VCaP (cell line): ENCODE data around the gene HKDC1.
"Not testable (repeated sequence)": the region's sequence is repeated elsewhere in the genome, so short reads cannot be mapped to it uniquely, and the experiment has no call there.

Experiments used
- H3K27ac ChIP-seq: fragments of 450-650 bp; 2 replicates; pipeline ENCODE4 v1.5.1; 2017
- TF ChIP-seq, protein P1 (sequence below): fragments of 450-650 bp; conservative IDR thresholded peaks from 2 replicates; pipeline ENCODE4 v1.5.1; 2017; ENCODE audit warnings: mild to moderate bottlenecking, moderate library complexity

Gene HKDC1

DNA sequence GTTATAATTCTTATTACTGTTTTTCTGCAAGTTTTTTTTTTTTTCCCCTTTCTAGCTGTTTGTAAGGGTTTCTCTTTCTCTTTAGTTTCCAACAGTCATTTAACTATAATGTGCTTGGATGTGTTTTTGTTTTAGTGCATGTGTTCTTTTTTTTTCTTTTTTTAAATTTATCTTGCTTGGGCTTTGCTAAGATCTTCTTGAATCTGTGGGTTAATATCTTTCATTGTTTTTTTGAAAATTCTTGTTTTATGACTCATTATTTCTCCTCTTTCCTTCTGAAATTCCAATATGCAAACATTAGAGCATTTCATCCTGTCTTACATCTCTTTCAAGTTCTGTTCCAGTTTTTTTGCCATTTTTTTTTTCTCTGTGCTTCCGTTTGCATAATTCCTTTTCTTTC lies 52.5 kb downstream of the HKDC1 start:
- TF ChIP-seq, protein P1, sequence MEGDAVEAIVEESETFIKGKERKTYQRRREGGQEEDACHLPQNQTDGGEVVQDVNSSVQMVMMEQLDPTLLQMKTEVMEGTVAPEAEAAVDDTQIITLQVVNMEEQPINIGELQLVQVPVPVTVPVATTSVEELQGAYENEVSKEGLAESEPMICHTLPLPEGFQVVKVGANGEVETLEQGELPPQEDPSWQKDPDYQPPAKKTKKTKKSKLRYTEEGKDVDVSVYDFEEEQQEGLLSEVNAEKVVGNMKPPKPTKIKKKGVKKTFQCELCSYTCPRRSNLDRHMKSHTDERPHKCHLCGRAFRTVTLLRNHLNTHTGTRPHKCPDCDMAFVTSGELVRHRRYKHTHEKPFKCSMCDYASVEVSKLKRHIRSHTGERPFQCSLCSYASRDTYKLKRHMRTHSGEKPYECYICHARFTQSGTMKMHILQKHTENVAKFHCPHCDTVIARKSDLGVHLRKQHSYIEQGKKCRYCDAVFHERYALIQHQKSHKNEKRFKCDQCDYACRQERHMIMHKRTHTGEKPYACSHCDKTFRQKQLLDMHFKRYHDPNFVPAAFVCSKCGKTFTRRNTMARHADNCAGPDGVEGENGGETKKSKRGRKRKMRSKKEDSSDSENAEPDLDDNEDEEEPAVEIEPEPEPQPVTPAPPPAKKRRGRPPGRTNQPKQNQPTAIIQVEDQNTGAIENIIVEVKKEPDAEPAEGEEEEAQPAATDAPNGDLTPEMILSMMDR, result no peak
- no peak overlapping the region for H3K27ac ChIP-seq

DNA sequence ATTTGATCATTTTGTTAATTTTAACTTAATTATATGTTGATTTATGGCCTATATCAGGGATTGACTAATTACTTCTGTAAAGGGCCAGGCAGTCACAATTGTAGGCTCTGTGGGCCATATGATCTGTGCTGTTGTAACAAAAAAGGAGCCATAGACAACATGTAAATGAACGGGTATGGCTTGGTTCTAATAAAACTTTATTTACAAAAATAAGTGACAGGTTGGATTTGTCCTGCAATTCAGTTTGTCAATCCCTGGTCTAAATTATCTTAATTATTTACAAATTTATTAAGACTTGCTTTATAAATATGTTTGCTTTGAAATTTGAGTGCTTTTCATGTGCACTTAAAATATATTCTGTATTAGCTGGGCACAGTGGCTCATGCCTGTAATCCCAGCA lies 55.3 kb downstream of the HKDC1 start:
- H3K27ac ChIP-seq, result no peak overlapping the region
- TF ChIP-seq, protein P1, result no peak

DNA sequence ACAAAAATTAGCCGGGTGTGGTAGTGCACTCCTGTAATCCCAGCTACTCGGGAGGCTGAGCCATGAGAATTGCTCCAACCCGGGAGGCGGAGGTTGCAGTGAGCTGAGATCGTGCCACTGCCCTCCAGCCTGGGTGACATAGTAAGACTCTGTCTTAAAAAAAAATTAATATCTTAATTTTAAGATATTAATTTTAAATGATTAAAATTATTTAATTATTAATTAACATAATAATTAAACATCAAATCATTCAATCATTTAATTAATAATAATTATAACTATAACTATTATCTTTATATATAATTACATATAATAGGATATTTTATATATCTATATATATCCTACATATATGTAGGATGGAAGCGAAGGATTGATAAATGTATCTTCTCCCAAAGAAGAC lies 56.4 kb downstream of the HKDC1 start:
- TF ChIP-seq, protein P1, result no peak
- H3K27ac ChIP-seq, result no peak overlapping the region

DNA sequence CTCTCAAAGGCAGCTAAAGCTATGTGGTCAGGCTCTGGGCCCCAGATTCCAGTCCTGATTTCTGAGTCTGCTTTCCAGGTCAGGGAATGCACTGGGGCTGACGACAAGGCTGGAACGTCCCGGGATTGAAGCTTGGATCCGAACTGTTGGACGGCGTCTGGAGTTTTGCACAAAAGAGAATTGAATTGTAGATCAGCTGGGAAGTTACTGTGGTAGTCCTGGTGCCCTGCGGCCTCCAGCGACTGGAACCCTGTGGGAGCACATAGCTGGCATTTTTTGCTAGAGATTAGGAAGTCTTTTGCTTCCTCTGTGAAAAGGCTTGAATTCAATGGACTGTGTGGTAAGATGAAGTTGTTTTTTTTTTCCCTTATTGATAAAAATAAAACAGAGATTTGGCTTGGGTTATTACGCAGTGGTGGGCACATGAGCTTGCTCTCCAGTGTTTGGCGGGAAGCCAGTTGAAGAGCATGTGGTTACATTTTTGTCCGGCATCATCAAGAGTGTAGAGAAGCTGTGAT lies 58.4 kb downstream of the HKDC1 start, which contains the start of gene HK1:
HK1 (plus strand) TSS at position 51 of the 518 bp plus-strand sequence.
- TF ChIP-seq, protein P1, result no peak
- no peak within 1 kb of the TSS for H3K27ac ChIP-seq

DNA sequence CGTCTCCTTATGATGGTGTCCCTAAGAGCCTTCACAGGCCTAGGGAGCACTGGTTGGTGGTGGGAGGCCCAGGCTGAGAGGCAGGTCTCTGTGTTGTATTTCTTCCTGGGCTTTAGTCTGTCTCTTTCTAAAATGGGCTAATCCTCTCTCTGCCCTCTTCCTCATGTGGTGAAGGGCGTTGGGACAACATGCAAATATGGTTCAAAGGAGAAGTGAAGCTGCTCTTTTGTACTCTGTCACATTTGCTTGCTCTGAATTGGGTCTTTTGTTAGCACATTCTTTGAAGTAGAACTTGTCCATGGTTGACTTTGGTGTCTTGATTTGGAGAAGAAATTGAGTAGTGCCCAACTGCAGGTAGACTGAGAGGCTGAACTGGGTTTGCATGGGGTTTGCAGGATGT lies 59.0 kb downstream of the HKDC1 start:
- H3K27ac ChIP-seq, result no peak overlapping the region
- TF ChIP-seq, protein P1, result no peak

DNA sequence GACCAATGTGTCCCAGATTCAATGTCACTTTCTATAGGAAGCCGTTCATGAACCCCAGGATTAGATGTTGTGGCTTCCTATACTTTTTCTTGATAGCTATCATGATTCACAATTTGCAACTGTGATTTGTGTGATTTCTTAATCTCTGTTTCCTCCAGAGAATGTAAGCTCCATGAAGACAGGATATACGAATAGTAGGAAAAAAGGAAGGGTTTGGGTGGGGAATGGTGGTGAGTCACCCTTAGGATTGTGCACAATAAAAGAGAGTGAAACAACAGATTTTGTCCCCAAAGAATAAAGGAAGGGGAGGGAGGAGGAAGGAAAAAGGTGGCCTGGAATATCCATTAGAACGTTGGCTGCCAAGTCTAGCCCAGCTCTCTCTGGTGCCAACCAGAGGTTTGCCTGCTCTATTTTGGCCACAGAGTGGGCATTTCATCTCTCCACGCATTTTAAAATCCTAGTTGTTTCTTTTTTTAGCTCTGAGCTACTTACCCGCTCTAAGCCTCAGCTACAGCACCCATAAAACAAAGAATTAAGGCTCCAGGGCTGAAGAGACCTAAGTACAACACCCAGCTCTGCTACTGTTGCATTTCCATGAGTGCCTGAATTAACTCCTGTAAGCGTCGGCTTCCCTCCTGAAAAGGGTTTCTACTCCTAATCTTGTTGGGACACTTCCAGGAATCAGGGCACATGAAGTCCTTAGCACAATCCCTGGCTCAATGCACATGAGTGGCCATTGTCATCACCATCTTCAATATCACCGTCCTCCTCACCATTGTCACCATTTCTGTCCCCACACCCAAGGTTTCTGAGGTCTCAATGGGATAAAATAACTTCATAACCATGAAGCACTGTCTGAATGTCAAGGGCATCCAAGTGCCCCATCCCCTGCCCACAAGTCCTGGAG lies 61.6 kb downstream of the HKDC1 start:
- no peak overlapping the region for H3K27ac ChIP-seq
- TF ChIP-seq, protein P1, result no peak

DNA sequence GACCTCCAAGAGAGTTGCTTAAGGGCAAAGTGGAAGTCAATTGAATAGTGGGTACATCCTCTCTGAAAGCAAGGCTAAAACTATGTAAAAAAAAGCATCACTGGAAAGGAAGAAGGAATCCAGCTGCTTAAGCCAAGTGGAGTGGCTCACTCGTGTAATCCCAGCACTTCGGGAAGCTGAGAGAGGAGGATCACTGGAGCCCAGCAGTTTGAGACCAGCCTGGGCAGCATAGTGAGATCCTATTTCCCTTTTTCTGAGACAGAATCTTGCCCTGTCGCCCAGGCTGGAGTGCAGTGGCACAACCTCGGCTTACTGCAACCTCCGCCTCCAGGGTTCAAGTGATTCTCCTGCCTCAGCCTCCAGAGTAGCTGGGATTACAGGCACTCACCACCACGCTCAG lies 64.3 kb downstream of the HKDC1 start:
- H3K27ac ChIP-seq, result not testable (repeated sequence)

DNA sequence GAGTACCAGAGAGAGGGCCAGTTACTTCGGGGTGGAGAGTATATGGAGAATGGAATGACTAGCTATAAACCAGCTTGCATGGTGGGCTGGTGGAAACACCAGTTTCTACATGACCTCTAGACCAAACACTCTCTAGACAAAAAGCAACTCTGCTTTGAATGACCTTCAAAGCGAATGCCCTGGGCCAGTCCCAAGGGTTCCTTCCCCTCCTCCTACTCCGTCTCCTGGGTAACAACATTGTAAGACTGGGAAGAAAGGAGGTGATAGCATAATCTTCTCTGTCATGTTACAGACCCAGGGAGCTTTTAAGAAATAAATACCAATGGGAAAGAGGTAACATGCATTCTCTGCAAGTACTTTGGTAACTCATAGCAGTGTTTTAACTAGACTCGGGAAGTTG lies 65.6 kb downstream of the HKDC1 start:
- H3K27ac ChIP-seq, result no peak overlapping the region
- TF ChIP-seq, protein P1, result no peak
